GM12878 (cell line): ENCODE results near the gene HCFC1R1. TPM values are rescaled to one million over a fixed set of nuclear protein-coding genes. Genes with fewer than 3 reads are reported as not detected.

Source experiments
- ATAC-seq: fragments of 200-7000 bp; cut with Tn5 transposase; 3 replicates; pipeline ENCODE4 v1.9.1; 2020; ENCODE audit warnings: mild to moderate bottlenecking, moderate library complexity
- BruUV-seq: library from RNA; stranded (reverse); fragments of 400-500 nt; replicated peaks from 2 replicates; lab custom pipeline; 2021; lab: Mats Ljungman, UMichigan
- CTCF ChIA-PET: fragments of 300-600 bp; sonication (Branson Sonifier 250); formaldehyde crosslinking; extraction: SDS; loops from one replicate; lab custom pipeline; 2021; ENCODE audit warnings: inconsistent platforms; lab: Yijun Ruan, JAX
- POLR2A ChIA-PET: fragments of 350-600 bp; formaldehyde crosslinking; extraction: SDS; loops from one replicate; lab custom pipeline; 2021; ENCODE audit warnings: inconsistent platforms; lab: Charles Lee
- RAD21 ChIA-PET: fragments of 300-600 bp; sonication (Branson Sonifier 250); formaldehyde crosslinking; loops from one replicate; lab custom pipeline; 2023; ENCODE audit warnings: antibody characterized with exemption; ENCODE audit not compliant: unreplicated experiment; lab: Charles Lee
- SMC1A ChIA-PET: fragments of 300-600 bp; sonication (Branson Sonifier 250); formaldehyde crosslinking; loops from one replicate; lab custom pipeline; 2023; ENCODE audit not compliant: unreplicated experiment, uncharacterized antibody; lab: Charles Lee
- DNase-seq: peaks from one replicate; pipeline ENCODE4 v3.0.0-alpha.2; 2011; ENCODE audit warnings: low read depth, low spot score
- FAIRE-seq: peaks from 3 replicates; lab custom pipeline; 2011; peaks lifted over from hg19 to GRCh38; lab: Jason Lieb, UNC
- H2AFZ ChIP-seq: 2 replicates; pipeline ENCODE4 v1.6.0; 2011; ENCODE audit warnings: low read depth, low read length, control low read depth; ENCODE audit not compliant: control insufficient read depth
- H3K27ac ChIP-seq: 2 replicates; pipeline ENCODE4 v1.5.1; 2011; ENCODE audit warnings: control low read depth; ENCODE audit not compliant: control insufficient read depth, insufficient read depth
- H3K27me3 ChIP-seq, 2 experiments: replicated peaks in 1 of 2; 2 replicates each; pipeline versions ENCODE4 v1.6.0 to v1.6.1; 2011; ENCODE audit warnings: low read length in 1 of 2; ENCODE audit not compliant: control insufficient read depth in 2 of 2, insufficient read depth in 2 of 2
- H3K36me3 ChIP-seq, 2 experiments: 2 replicates each; pipeline ENCODE4 v1.5.1; 2011; ENCODE audit warnings: low read length in 1 of 2; ENCODE audit not compliant: control insufficient read depth in 2 of 2, insufficient read depth in 2 of 2
- H3K4me1 ChIP-seq: 2 replicates; pipeline ENCODE4 v1.6.1; 2011; ENCODE audit warnings: mild to moderate bottlenecking, low read length, moderate library complexity, mixed read lengths; ENCODE audit not compliant: control insufficient read depth, insufficient read depth
- H3K4me2 ChIP-seq: 2 replicates; pipeline ENCODE4 v1.6.0; 2011; ENCODE audit warnings: control low read depth; ENCODE audit not compliant: control insufficient read depth, insufficient read depth
- H3K4me3 ChIP-seq: fragments of 200-600 bp; sonication (generic); 2 replicates; pipeline ENCODE4 v1.5.1; 2016
- H3K79me2 ChIP-seq: 2 replicates; pipeline ENCODE4 v1.6.0; 2011; ENCODE audit warnings: low read length; ENCODE audit not compliant: control insufficient read depth, insufficient read depth
- H3K9ac ChIP-seq: 2 replicates; pipeline ENCODE4 v1.8.0; 2011; ENCODE audit warnings: low read length, control low read depth, mixed read lengths; ENCODE audit not compliant: control insufficient read depth, insufficient read depth
- H3K9me3 ChIP-seq: replicated peaks from 3 replicates; pipeline ENCODE4 v1.5.1; 2011; ENCODE audit warnings: mild to moderate bottlenecking, low read length; ENCODE audit not compliant: control insufficient read depth, insufficient read depth
- H4K20me1 ChIP-seq: 2 replicates; pipeline ENCODE4 v1.6.0; 2011; ENCODE audit not compliant: control insufficient read depth, insufficient read depth
- ASH2L ChIP-seq: fragments of 300-600, 200-600 bp; sonication (generic); IDR thresholded peaks from 2 replicates; pipeline ENCODE4 v1.6.1; 2017; ENCODE audit warnings: low read depth, mild to moderate bottlenecking, borderline replicate concordance
- BCLAF1 ChIP-seq: fragments of 450-650 bp; IDR thresholded peaks from 2 replicates; pipeline ENCODE4 v1.6.1; 2017; ENCODE audit warnings: antibody characterized with exemption, mild to moderate bottlenecking, moderate library complexity
- BRCA1 ChIP-seq: IDR thresholded peaks from 2 replicates; pipeline ENCODE4 v1.6.1; 2011; ENCODE audit warnings: low read depth, low read length, improper control_type of control experiment
- CREM ChIP-seq: IDR thresholded peaks from 2 replicates; pipeline ENCODE4 v1.6.1; 2014; ENCODE audit warnings: antibody characterized with exemption, low read depth
- CTCF ChIP-seq, 3 experiments: IDR thresholded peaks in 2 of 3; conservative IDR thresholded peaks in 1 of 3; 2 replicates each; pipeline ENCODE4 v1.5.1; 2011; ENCODE audit warnings: low read depth in 3 of 3, low read length in 3 of 3, mild to moderate bottlenecking in 3 of 3, control low read depth in 2 of 3, moderate library complexity in 2 of 3, inconsistent platforms in 1 of 3, mixed read lengths in 1 of 3; ENCODE audit not compliant: control insufficient read depth in 2 of 3, insufficient read depth in 1 of 3; ENCODE audit errors: extremely low read depth in 1 of 3
- E4F1 ChIP-seq: fragments of 450-650 bp; IDR thresholded peaks from 2 replicates; pipeline ENCODE4 v1.6.1; 2018; ENCODE audit warnings: borderline replicate concordance, mild to moderate bottlenecking; ENCODE audit not compliant: partially characterized antibody
- HDAC6 ChIP-seq: fragments of 200-600 bp; sonication (generic); IDR thresholded peaks from one replicate; pipeline ENCODE4 v1.8.0; 2017; ENCODE audit warnings: antibody characterized with exemption; ENCODE audit not compliant: unreplicated experiment
- HSF1 ChIP-seq: fragments of 150-350 bp; IDR thresholded peaks from 2 replicates; pipeline ENCODE4 v1.6.1; 2014; ENCODE audit warnings: mild to moderate bottlenecking, low read depth, low read length
- LARP7 ChIP-seq: fragments of 450-650 bp; IDR thresholded peaks from 2 replicates; pipeline ENCODE4 v1.6.1; 2017; ENCODE audit warnings: mild to moderate bottlenecking
- MXI1 ChIP-seq: fragments of 150-350 bp; IDR thresholded peaks from 2 replicates; pipeline ENCODE4 v1.6.1; 2011; ENCODE audit warnings: low read depth, mild to moderate bottlenecking, inconsistent platforms, low read length, improper control_type of control experiment
- RB1 ChIP-seq: fragments of 450-650 bp; formaldehyde crosslinking; IDR thresholded peaks from 2 replicates; pipeline ENCODE4 v1.6.1; 2017; ENCODE audit warnings: mild to moderate bottlenecking, borderline replicate concordance
- WGBS: methylation state at CpG from one replicate; pipeline ENCODE4 v1.1.6; 2016; ENCODE audit warnings: low lambda C conversion rate; ENCODE audit not compliant: insufficient replicate concordance, insufficient coverage; ENCODE audit errors: missing lambda C conversion rate; 5-methylcytosine and 5-hydroxymethylcytosine counted together
- in situ Hi-C: fragments of 300-500 bp; cut with MboI; formaldehyde crosslinking; loops from 9 replicates; pipeline ENCODE4 v1.14.3; 2018; ENCODE audit warnings: mixed read lengths
- intact Hi-C: fragments of 100-400 bp; cut with micrococcal nuclease; formaldehyde crosslinking; loops from one replicate; pipeline ENCODE4 v1.14.2; 2022; ENCODE audit not compliant: unreplicated experiment
- polyA plus RNA-seq, 11 experiments: library from polyadenylated mRNA; depleted of rRNA in 4 of 11; unstranded in 6 of 11; stranded (reverse) in 5 of 11; fragments of >200 nt; fragmentation: Nextera tagmentation in 4 of 11; fragmentation: Illumina TruSeq in 1 of 11; extraction: Ambion mirVana in 4 of 11; extraction: Trizol in 1 of 11; gene quantifications; 1 replicate in 1 of 11; 2 replicates in 10 of 11; pipeline versions ENCODE4 v1.2.1 to v1.2.3, GENCODE V29; 2011 to 2016; ENCODE audit warnings: inconsistent platforms in 2 of 11, missing spikeins in 2 of 11, low read depth in 1 of 11
- total RNA-seq, 4 experiments: library from RNA; depleted of rRNA in 3 of 4; stranded (reverse); fragments of >200 nt in 3 of 4; fragmentation: Illumina TruSeq in 1 of 4; extraction: Trizol in 1 of 4; gene quantifications; 2 replicates each; pipeline versions ENCODE4 v1.2.1 to v1.2.3, GENCODE V29; 2013 to 2021

HCFC1R1 gene
- total and polyA plus RNA-seq, 10 of the 15 experiments (the other 5 are each of a cell fraction or from before 2014, with no cell fraction given) = 2.8 to 42.5 (median 20.4) TPM

- ChIA-PET CTCF (interaction anchor here (0.6 to 11.3 kb wide), 17 partner anchors 22 to 646 kb away, joined by 3 to 421 read pairs (median 4); partner anchors contain the start of genes CLDN6, HCFC1R1, IL32 and MMP25), SMC1A (interaction anchor here (0.6 to 7.2 kb wide), 6 partner anchors 13 to 1654 kb away, joined by 3 to 91 read pairs (median 4); partner anchors contain the start of genes HCFC1R1 and THOC6), POLR2A (interaction anchor here (1.0 to 1.6 kb wide), 3 partner anchors 20 to 24 kb away, joined by 3 to 7 read pairs (median 4); partner anchors contain the start of genes HCFC1R1 and THOC6), RAD21 (interaction anchor here (0.6 to 3.8 kb wide), 9 partner anchors 17 to 1038 kb away, joined by 3 to 94 read pairs (median 4); partner anchors contain the start of genes HCFC1R1, PKMYT1, THOC6 and TNFRSF12A)
- FAIRE-seq (peak; percentile 99), DNase-seq (peak; percentile 97), ATAC-seq (peak; percentile 100)
- intact Hi-C loops (loop anchor here (1.0 kb wide), 1 partner anchor 25 kb away; no protein-coding TSS in a partner anchor), in situ Hi-C loops (no loop called here)
- H3K9ac ChIP-seq = no peak overlapping the region
- BruUV-seq = no TSS peak
- H3K27me3 ChIP-seq = peaks cover 0 to 7% of the 10 kb centered on the region in 2 experiments; a peak in 3 of 4 replicates
- peaks cover 17% of the 10 kb centered on the region for H3K4me1 ChIP-seq
- no peaks in the 10 kb centered on the region for H3K79me2 ChIP-seq
- H3K9me3 ChIP-seq = no peaks in the 10 kb centered on the region
- H3K36me3 ChIP-seq = no peaks in the 10 kb centered on the region
- no peak overlapping the region for H3K4me3 ChIP-seq
- H4K20me1 ChIP-seq = no peaks in the 10 kb centered on the region
- no peak overlapping the region; the same call in 1 of the 2 replicates for H3K4me2 ChIP-seq
- WGBS = 12% methylated on average over 51 of the region's 58 CpGs
- H3K27ac ChIP-seq = no peak overlapping the region
- H2AFZ ChIP-seq = no peak overlapping the region
- TF ChIP-seq E4F1 = no peak
- TF ChIP-seq BRCA1 = no peak
- no peak for TF ChIP-seq HDAC6
- no peak for TF ChIP-seq MXI1
- no peak for TF ChIP-seq ASH2L
- TF ChIP-seq HSF1 = no peak
- peak; percentile 90; the same call in 1 of the 2 replicates for TF ChIP-seq RB1
- 0 out of 2 replicates have a peak, but pooled peaks have one; percentile 47 for TF ChIP-seq CREM
- no peak for TF ChIP-seq LARP7
- TF ChIP-seq CTCF (IDR thresholded peaks at IDR 0.05 in 2 of 3, conservative IDR thresholded peaks at IDR 0.05 in 1 of 3; ENCODE audit: control insufficient read depth in 2 of 3, extremely low read depth in 1 of 3, insufficient read depth in 1 of 3, low read depth in 3 of 3, low read length in 3 of 3) = peak; percentile 56 to 75 (median 64)
- no peak for TF ChIP-seq BCLAF1
Observed at GRCh38 chr16:3003582-3004270, 20.0 kb downstream of the HCFC1R1 start.
